HG02678 (cell line): Measurements from ENCODE around the gene TIMM8A.
"Not testable (repeated sequence)": the region's sequence is repeated elsewhere in the genome, so short reads cannot be mapped to it uniquely, and the experiment has no call there.

ENCODE experiments used
- ATAC-seq: cut with Tn5 transposase; IDR thresholded peaks from one replicate; pipeline ENCODE4 v1.9.1; 2021; ENCODE audit warnings: mild to moderate bottlenecking, moderate library complexity; ENCODE audit not compliant: unreplicated experiment

TIMM8A gene

DNA sequence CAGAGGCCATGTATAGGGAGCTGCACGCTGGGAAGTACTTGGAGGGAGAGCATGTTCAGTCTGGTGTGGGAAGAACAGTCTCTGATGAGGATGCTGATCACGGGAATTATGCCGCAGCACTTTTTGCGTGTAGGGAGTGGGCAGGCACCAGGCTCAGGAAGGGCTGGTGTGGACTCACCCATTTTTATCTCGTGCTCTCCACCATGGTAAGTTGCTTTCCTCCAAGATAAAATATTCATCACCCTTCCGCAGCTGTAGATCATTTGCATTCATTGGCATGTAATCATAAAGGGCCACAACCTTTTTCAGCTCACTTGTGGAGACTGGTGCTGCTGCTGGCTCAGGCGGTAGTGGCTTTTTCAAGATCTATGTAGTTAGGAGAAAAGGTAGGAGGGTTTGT lies 11.8 kb upstream of the TIMM8A start:
- ATAC-seq, result no peak

DNA sequence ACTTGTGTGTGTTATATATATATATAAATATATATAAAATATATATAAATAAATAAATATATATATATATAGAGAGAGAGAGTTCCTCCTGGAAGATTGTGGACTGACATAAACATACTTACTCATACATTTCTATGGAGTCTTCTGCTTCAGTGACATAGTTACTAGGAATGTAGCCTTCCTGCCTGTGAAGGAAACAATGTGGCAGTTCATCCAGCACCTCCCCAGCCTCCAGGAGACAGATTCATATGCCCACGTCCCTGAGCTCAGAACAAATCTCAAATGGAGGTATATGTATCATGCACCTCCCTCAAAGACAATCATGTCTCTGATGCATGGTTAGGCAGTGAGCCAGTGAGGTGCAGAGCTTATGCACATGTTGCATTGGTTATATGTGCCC lies 11.4 kb upstream of the TIMM8A start:
- ATAC-seq, result no peak

GRCh38 chrX:101357166-101357795 lies 8.7 kb upstream of the TIMM8A start:
- no peak for ATAC-seq

DNA sequence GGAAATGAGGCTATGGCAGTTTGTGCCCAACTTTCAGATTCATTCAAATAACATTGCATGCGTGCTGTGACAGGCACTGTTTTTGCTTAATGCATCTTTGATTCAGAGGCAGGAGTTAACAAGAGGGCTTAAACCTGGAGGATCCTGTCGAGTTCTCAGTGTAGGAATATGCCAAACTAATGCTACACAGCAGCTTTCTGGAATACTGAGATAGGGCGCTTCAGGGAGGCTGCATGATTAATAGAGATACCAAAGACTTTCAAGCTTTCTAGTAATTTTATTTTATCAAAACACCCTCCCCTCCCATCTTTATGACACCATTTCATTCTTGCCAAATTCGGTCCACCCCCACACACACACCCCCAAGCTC lies 636 bp upstream of the TIMM8A start:
- no peak for ATAC-seq

GRCh38 chrX:101347859-101348451 lies 587 bp downstream of the TIMM8A start:
- ATAC-seq, result peak; percentile 2

DNA sequence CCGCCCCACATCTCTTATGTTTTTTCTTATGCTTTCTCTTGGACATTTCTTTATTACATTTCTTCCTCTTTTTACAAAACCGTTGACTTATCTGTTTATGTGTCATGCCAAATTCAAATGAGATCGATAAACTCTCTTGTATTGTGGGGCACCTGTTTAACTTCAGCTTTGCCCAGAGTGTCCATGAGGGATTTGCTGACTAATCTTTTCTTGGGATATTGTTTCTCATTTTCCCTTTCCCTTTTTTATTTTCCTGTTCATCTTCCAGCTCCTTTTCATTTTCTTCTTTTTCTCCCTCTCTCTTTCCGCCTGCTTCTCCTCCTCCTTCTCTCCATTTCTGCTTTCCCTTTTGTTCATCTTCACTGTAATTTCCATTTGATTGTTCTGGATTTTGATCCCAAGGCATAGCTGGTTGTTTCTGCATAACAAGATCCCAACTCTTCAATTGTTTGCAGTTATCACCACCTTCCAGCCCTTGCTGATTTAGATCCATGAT lies 10.7 kb downstream of the TIMM8A start:
- ATAC-seq, result no peak

- ATAC-seq, result not testable (repeated sequence)
These were observed 14.2 kb downstream of the TIMM8A start for GRCh38 chrX:101334310-101334709.

DNA sequence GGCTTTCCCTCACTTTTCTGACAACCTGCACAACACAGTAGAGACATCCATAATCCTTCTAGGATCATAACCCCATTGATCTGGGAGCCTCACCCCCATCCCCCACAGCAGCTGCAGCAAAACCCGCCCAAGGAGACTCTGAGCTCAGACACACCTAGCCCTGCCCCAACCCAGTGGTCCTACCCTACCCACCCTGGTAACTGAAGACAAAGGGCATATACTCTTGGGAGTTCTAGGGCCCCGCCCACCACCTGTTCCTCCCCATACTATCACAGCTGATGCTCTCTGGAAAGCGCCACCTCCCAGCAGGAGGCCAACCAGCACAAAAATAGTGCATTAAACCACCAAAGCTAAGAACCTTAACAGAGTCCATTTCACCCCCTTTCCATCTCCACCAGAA lies 21.9 kb downstream of the TIMM8A start:
- not testable (repeated sequence) for ATAC-seq

DNA sequence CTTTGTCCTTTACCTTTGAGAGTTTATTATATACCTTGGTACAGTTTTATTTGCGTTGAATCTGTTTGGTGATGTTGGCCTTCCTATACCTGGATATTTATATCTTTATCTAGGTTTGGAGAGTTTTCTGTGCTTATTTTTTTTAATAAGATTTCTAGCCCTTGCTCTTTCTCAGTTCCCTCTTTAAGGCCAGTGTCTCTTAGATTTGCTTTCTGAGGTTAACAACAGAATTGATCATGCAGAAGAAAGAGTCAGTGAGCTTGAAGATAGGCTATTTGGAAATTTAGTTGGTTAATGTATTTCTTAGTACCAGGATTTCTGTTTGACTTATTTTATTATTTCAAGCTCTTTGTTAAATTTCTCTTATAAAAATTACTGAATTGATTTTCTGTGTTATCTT lies 44.8 kb downstream of the TIMM8A start:
- no peak for ATAC-seq
